Lung (tissue), 12 donors: Measurements from ENCODE around the gene RASSF7. TPM values are rescaled to one million over a fixed set of nuclear protein-coding genes. Genes with fewer than 3 reads are reported as not detected.

Source experiments
- ATAC-seq: fragments of 200-7000 bp; cut with Tn5 transposase; one replicate; pipeline ENCODE4 v1.9.1; 2020; ENCODE audit warnings: moderate number of reproducible peaks; ENCODE audit not compliant: insufficient read depth, low FRiP score
- DNase-seq, 3 donors: peaks; one replicate each; pipeline ENCODE4 v3.0.0-alpha.2; 2013 to 2017
- H3K27ac ChIP-seq, 2 donors: one replicate each; pipeline ENCODE4 v1.5.1; 2013; ENCODE audit warnings: mild to moderate bottlenecking in 2 of 2, moderate library complexity in 2 of 2, control low read depth in 1 of 2, inconsistent platforms in 1 of 2, low read depth in 1 of 2, low read length in 1 of 2
- H3K27me3 ChIP-seq, 3 donors: one replicate each; pipeline ENCODE4 v1.5.1; 2013; ENCODE audit warnings: low read length in 2 of 3; ENCODE audit not compliant: control insufficient read depth in 3 of 3, insufficient read depth in 3 of 3
- H3K36me3 ChIP-seq, 4 donors: one replicate each; pipeline ENCODE4 v1.5.1; 2013; ENCODE audit warnings: low read length in 4 of 4, mild to moderate bottlenecking in 1 of 4, moderate library complexity in 1 of 4; ENCODE audit not compliant: control insufficient read depth in 4 of 4, insufficient read depth in 4 of 4
- H3K4me1 ChIP-seq, 5 donors: one replicate each; pipeline ENCODE4 v1.5.1; 2013; ENCODE audit warnings: low read length in 5 of 5, mild to moderate bottlenecking in 2 of 5, moderate library complexity in 1 of 5; ENCODE audit not compliant: control insufficient read depth in 5 of 5, insufficient read depth in 5 of 5
- H3K4me3 ChIP-seq: one replicate; pipeline ENCODE4 v1.5.1; 2013; ENCODE audit warnings: mild to moderate bottlenecking, control low read depth, moderate library complexity
- H3K9ac ChIP-seq, 2 donors: one replicate each; pipeline ENCODE4 v1.5.1; 2013; ENCODE audit warnings: low read length in 2 of 2, control low read depth in 1 of 2; ENCODE audit not compliant: insufficient read depth in 1 of 2
- H3K9me3 ChIP-seq, 4 donors: one replicate each; pipeline ENCODE4 v1.5.1; 2013; ENCODE audit warnings: low read length in 3 of 4, mild to moderate bottlenecking in 1 of 4, moderate library complexity in 1 of 4; ENCODE audit not compliant: control insufficient read depth in 4 of 4, insufficient read depth in 3 of 4
- CTCF ChIP-seq: IDR thresholded peaks from 2 replicates; pipeline ENCODE4 v1.5.1; 2012; ENCODE audit warnings: mild to moderate bottlenecking; ENCODE audit errors: control extremely low read depth, extremely low read depth
- WGBS, 2 donors: extraction: QIAGEN DNeasy Blood & Tissue Kit; methylation state at CpG; one replicate each; pipeline ENCODE4 v1.1.7; 2013; 5-methylcytosine and 5-hydroxymethylcytosine counted together
- polyA plus RNA-seq, 2 donors: library from polyadenylated mRNA; stranded (reverse); fragments of 200-250 nt; gene quantifications; one replicate each; pipeline ENCODE4 v1.2.1, GENCODE V29; 2013
- total RNA-seq, 2 donors: library from RNA; depleted of rRNA in 1 of 2; stranded (reverse); fragments of >200 nt in 1 of 2; gene quantifications; one replicate each; pipeline ENCODE4 v1.2.1, GENCODE V29; 2014 to 2021
- donor health status: control.
- donor health status: control.
- donor health status: Bipolar disorder and iron deficiency.
- donor health status: healthy.
- donor health status: DM: yes; HTN: yes; CAD: no.

The RASSF7 gene
- total and polyA plus RNA-seq, 4 donors: 47.9 to 153 (median 66.4) TPM

- H3K27me3 ChIP-seq: peaks cover 0 to 5% (median 4%) of the 10 kb centered on the region in 3 donors
- DNase-seq (no peak), ATAC-seq (no peak)
- H3K9ac ChIP-seq: no peak overlapping the region
- H3K4me1 ChIP-seq: peaks cover 0 to 20% (median 13%) of the 10 kb centered on the region in 5 donors
- peaks cover 0 to 2% (median 0%) of the 10 kb centered on the region in 4 donors for H3K9me3 ChIP-seq
- TF ChIP-seq CTCF: no peak
- no peak overlapping the region for H3K27ac ChIP-seq
- H3K36me3 ChIP-seq: peaks cover 0 to 30% (median 3%) of the 10 kb centered on the region in 4 donors
- 79 to 94% methylated on average over 22 to 23 of the region's 23 CpGs for WGBS, 2 donors
- H3K4me3 ChIP-seq: no peak overlapping the region
Measured at GRCh38 chr11:532527-532985, 28.2 kb upstream of the RASSF7 start.

- H3K9ac ChIP-seq: no peak overlapping the region
- H3K9me3 ChIP-seq: peaks cover 0 to 2% (median 0%) of the 10 kb centered on the region in 4 donors
- no peak overlapping the region for H3K4me3 ChIP-seq
- H3K4me1 ChIP-seq: peaks cover 0 to 23% (median 13%) of the 10 kb centered on the region in 5 donors
- no peak for TF ChIP-seq CTCF
- 92 to 96% methylated on average over 30 to 33 of the region's 33 CpGs for WGBS, 2 donors
- no peak for DNase-seq
- peaks cover 0 to 10% (median 9%) of the 10 kb centered on the region in 3 donors for H3K27me3 ChIP-seq
- no peak for ATAC-seq
- H3K36me3 ChIP-seq: peaks cover 0 to 30% (median 3%) of the 10 kb centered on the region in 4 donors
- H3K27ac ChIP-seq: no peak overlapping the region
Measured at GRCh38 chr11:532986-533585, 27.7 kb upstream of the RASSF7 start.

GRCh38 chr11:533586-534395 is 27.0 kb upstream of the RASSF7 start:
- Histone ChIP-seq H3K36me3 (peaks cover 0 to 30% (median 3%) of the 10 kb centered on the region in 4 donors), H3K4me3 (no peak overlapping the region), H3K9me3 (peaks cover 0 to 2% (median 0%) of the 10 kb centered on the region in 4 donors), H3K27me3 (peaks cover 0 to 11% (median 10%) of the 10 kb centered on the region in 3 donors), H3K4me1 (peaks cover 0 to 23% (median 9%) of the 10 kb centered on the region in 5 donors), H3K27ac (no peak overlapping the region), H3K9ac (no peak overlapping the region)
- no peak for ATAC-seq
- DNase-seq: no peak
- WGBS, 2 donors: 94 to 95% methylated on average over 35 to 37 of the region's 37 CpGs
- no peak for TF ChIP-seq CTCF
